Stimulated activated naive CD8-positive, alpha-beta T cell treated with anti-CD3 and anti-CD28 coated beads, Interleukin-15, Interleukin-2, amounts not matched to agents 100 ng/mL and 50 ng/mL, for 24 hours (primary cell): ENCODE data around the gene DSPP.

Experiments
- H3K27ac Mint-ChIP-seq: one replicate; pipeline ENCODE4 v1.8.0; 2021; ENCODE audit warnings: mild to moderate bottlenecking, mixed read lengths
- H3K27me3 Mint-ChIP-seq: one replicate; pipeline ENCODE4 v1.8.0; 2021; ENCODE audit warnings: mixed read lengths
- H3K36me3 Mint-ChIP-seq: one replicate; pipeline ENCODE4 v1.8.0; 2021; ENCODE audit warnings: low read depth, mixed read lengths
- H3K4me1 Mint-ChIP-seq: one replicate; pipeline ENCODE4 v1.8.0; 2021; ENCODE audit warnings: low read depth, mixed read lengths
- H3K4me3 Mint-ChIP-seq: one replicate; pipeline ENCODE4 v1.8.0; 2021; ENCODE audit warnings: mild to moderate bottlenecking, mixed read lengths
- H3K9me3 Mint-ChIP-seq: one replicate; pipeline ENCODE4 v1.8.0; 2021; ENCODE audit warnings: mixed read lengths

DSPP gene

DNA sequence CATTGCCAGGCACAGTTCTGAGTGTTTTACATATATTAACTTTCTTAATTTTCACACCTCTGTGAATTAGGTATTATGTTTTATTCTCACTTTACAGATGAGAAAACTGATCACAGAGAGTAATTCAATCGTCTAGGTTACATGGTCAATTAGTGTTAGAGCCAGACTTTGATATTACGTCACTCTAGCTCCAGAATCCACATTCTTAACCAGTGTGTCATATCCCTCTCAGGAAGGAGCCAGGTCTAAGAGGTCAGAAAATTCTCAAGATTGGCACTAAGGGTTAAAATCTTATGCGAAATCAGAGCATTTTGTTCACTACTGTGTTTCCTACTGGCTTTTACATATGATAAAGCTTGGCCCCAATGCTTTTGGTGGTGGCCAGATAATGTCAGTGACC lies 49.2 kb downstream of the DSPP start:
- no peaks in the 10 kb centered on the region for H3K36me3 Mint-ChIP-seq
- peaks cover 6% of the 10 kb centered on the region for H3K27me3 Mint-ChIP-seq
- no peaks in the 10 kb centered on the region for H3K4me1 Mint-ChIP-seq
- H3K9me3 Mint-ChIP-seq = no peaks in the 10 kb centered on the region
- H3K4me3 Mint-ChIP-seq = no peak overlapping the region
- H3K27ac Mint-ChIP-seq = no peak overlapping the region

DNA sequence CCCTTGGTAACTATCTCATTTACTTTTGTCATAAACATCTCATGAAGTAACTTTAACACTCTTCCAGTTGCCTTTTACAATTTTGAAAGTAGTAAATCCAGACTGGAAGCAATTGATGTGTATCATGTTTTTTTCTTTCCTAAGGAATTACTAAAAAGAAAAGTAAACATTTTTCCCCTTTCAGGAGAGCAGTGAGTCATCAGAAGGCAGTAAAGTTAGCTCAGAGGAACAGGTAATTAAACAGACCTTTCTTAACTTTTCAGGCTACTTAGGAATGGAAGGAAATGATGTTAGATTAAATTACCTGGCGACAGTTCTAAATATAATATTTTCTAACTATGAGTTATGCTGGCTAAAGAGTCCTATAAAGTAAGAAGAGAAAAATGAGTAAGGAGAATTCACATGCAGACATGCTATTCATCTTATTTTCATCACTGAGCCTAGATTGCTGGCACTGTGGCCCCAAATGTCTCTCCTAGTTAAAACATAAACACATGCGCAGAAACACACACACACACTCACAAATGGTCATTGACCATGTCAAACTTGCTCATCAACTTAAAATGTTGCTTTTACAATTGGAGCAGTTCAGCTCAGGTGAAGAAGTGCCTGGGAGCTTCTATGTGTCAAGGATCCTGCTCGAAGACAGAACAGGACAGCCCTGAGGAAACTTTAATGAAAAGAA lies 51.1 kb downstream of the DSPP start:
- Mint-ChIP-seq H3K27ac (no peak overlapping the region), H3K27me3 (peaks cover 7% of the 10 kb centered on the region), H3K4me3 (no peak overlapping the region), H3K36me3 (no peaks in the 10 kb centered on the region), H3K9me3 (no peaks in the 10 kb centered on the region), H3K4me1 (no peaks in the 10 kb centered on the region)

DNA sequence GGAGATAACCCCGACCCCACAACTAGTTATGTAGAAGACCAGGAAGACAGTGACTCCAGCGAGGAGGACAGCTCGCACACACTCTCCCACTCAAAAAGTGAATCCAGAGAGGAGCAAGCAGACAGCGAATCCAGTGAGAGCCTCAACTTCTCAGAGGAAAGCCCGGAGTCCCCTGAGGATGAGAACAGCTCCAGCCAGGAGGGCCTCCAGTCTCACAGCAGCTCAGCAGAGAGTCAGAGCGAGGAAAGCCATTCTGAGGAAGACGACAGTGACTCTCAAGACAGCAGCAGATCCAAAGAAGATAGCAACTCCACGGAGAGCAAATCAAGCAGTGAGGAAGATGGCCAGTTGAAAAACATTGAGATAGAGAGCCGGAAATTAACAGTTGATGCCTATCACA lies 54.5 kb downstream of the DSPP start:
- peaks cover 7% of the 10 kb centered on the region for H3K27me3 Mint-ChIP-seq
- no peak overlapping the region for H3K4me3 Mint-ChIP-seq
- H3K9me3 Mint-ChIP-seq = no peaks in the 10 kb centered on the region
- no peaks in the 10 kb centered on the region for H3K4me1 Mint-ChIP-seq
- H3K36me3 Mint-ChIP-seq = no peaks in the 10 kb centered on the region
- no peak overlapping the region for H3K27ac Mint-ChIP-seq
